HG03280 (cell line): ENCODE results near the gene DIRAS3.
"Not testable (repeated sequence)": the region's sequence is repeated elsewhere in the genome, so short reads cannot be mapped to it uniquely, and the experiment has no call there.

Experiments used
- ATAC-seq: cut with Tn5 transposase; IDR thresholded peaks from one replicate; pipeline ENCODE4 v1.9.1; 2021; ENCODE audit warnings: mild to moderate bottlenecking, moderate library complexity; ENCODE audit not compliant: unreplicated experiment

DIRAS3 gene

GRCh38 chr1:68049941-68050878, at the start of gene DIRAS3:
Gene DIRAS3, minus strand, starts transcription at chr1:68050627. Its CDS starts 3,330 bp downstream, at chr1:68047297.
- ATAC-seq = no peak

GRCh38 chr1:68093737-68094136, 43.3 kb upstream of the DIRAS3 start:
- no peak for ATAC-seq

GRCh38 chr1:68087184-68087583, 36.8 kb upstream of the DIRAS3 start:
- ATAC-seq = no peak

- no peak for ATAC-seq
Observed at GRCh38 chr1:68085752-68086151, 35.3 kb upstream of the DIRAS3 start.

- ATAC-seq = no peak
Observed at GRCh38 chr1:68083686-68084085, 33.3 kb upstream of the DIRAS3 start.

- ATAC-seq = no peak
Observed at GRCh38 chr1:68081775-68082283, 31.4 kb upstream of the DIRAS3 start.

GRCh38 chr1:68078647-68079046, 28.2 kb upstream of the DIRAS3 start:
- no peak for ATAC-seq

- ATAC-seq = no peak
Observed at GRCh38 chr1:68074472-68074871, 24.0 kb upstream of the DIRAS3 start.

- no peak for ATAC-seq
Observed at GRCh38 chr1:68065766-68066165, 15.3 kb upstream of the DIRAS3 start.

GRCh38 chr1:68058053-68058452, 7.6 kb upstream of the DIRAS3 start:
- ATAC-seq = not testable (repeated sequence)

- ATAC-seq = no peak
Observed at GRCh38 chr1:68057564-68057963, 7.1 kb upstream of the DIRAS3 start.

GRCh38 chr1:68057050-68057449, 6.6 kb upstream of the DIRAS3 start:
- no peak for ATAC-seq

GRCh38 chr1:68051475-68051874, 1.0 kb upstream of the DIRAS3 start:
- ATAC-seq = no peak

GRCh38 chr1:68047659-68048026, 2.8 kb downstream of the DIRAS3 start:
- no peak for ATAC-seq

- no peak for ATAC-seq
Observed at GRCh38 chr1:68046885-68047658, 3.4 kb downstream of the DIRAS3 start.

- no peak for ATAC-seq
Observed at GRCh38 chr1:68046423-68046822, 4.0 kb downstream of the DIRAS3 start.

- no peak for ATAC-seq
Observed at GRCh38 chr1:68045511-68046180, 4.8 kb downstream of the DIRAS3 start.

- no peak for ATAC-seq
Observed at GRCh38 chr1:68043443-68044090, 6.9 kb downstream of the DIRAS3 start.

- ATAC-seq = no peak
Observed at GRCh38 chr1:68036946-68037345, 13.5 kb downstream of the DIRAS3 start.

GRCh38 chr1:68029444-68029843, 21.0 kb downstream of the DIRAS3 start:
- no peak for ATAC-seq

GRCh38 chr1:68028566-68028965, 21.9 kb downstream of the DIRAS3 start:
- no peak for ATAC-seq
